Upper lobe of left lung (tissue), 6 donors: ENCODE results near the gene HCAR3. TPM values are rescaled to one million over a fixed set of nuclear protein-coding genes. Genes with fewer than 3 reads are reported as not detected.

Source experiments
- ATAC-seq, 2 donors: fragments of 200-7000 bp; cut with Tn5 transposase; one replicate each; pipeline ENCODE4 v1.9.1; 2022; ENCODE audit warnings: mild to moderate bottlenecking in 2 of 2, moderate library complexity in 2 of 2; ENCODE audit not compliant: low FRiP score in 2 of 2
- DNase-seq, 2 donors: peaks; one replicate each; pipeline ENCODE4 v3.0.0-alpha.2; 2019 to 2020
- H3K27ac ChIP-seq, 4 donors: fragments of 200-600 bp; sonication (generic); one replicate each; pipeline ENCODE4 v1.5.1; 2016 to 2019
- H3K27me3 ChIP-seq, 4 donors: fragments of 200-600 bp; sonication (generic); one replicate each; pipeline ENCODE4 v1.5.1; 2017 to 2019
- H3K36me3 ChIP-seq, 4 donors: fragments of 200-600 bp; sonication (generic); one replicate each; pipeline ENCODE4 v1.5.1; 2016 to 2019
- H3K4me1 ChIP-seq, 4 donors: fragments of 200-600 bp; sonication (generic); one replicate each; pipeline ENCODE4 v1.5.1; 2018 to 2019
- H3K4me3 ChIP-seq, 4 donors: fragments of 200-600 bp; sonication (generic); one replicate each; pipeline ENCODE4 v1.5.1; 2017 to 2019; ENCODE audit warnings: mild to moderate bottlenecking in 2 of 4, moderate library complexity in 1 of 4
- H3K9me3 ChIP-seq, 4 donors: fragments of 200-600 bp; sonication (generic); one replicate each; pipeline ENCODE4 v1.5.1; 2018 to 2019
- EP300 ChIP-seq, 4 donors: sonication (generic); formaldehyde crosslinking; IDR thresholded peaks; one replicate each; pipeline ENCODE4 v1.5.1; 2017; ENCODE audit warnings: antibody characterized with exemption in 4 of 4, control low read depth in 2 of 4
- POLR2A ChIP-seq, 4 donors: fragments of 450-650 bp; IDR thresholded peaks; one replicate each; pipeline ENCODE4 v1.5.1; 2016 to 2017; ENCODE audit warnings: antibody characterized with exemption in 4 of 4, mild to moderate bottlenecking in 2 of 4
- POLR2AphosphoS5 ChIP-seq, 2 donors: sonication (generic); formaldehyde crosslinking; IDR thresholded peaks; one replicate each; pipeline ENCODE4 v1.5.1; 2017; ENCODE audit warnings: antibody characterized with exemption in 2 of 2
- WGBS, 2 donors: methylation state at CpG; one replicate each; pipeline ENCODE4 v1.1.5; 2017 to 2018; 5-methylcytosine and 5-hydroxymethylcytosine counted together
- total RNA-seq, 6 donors: library from RNA; depleted of rRNA in 4 of 6; stranded (reverse); fragments of >200 nt in 4 of 6; gene quantifications; one replicate each; pipeline versions ENCODE4 v1.1.0 to v1.2.1, GENCODE V29; 2016 to 2021
- TF ChIP-seq, protein P1 (sequence below), 6 experiments: fragments of 450-650 bp in 4 of 6; fragments of 200-600 bp in 2 of 6; sonication (generic) in 2 of 6; IDR thresholded peaks; one replicate each; pipeline ENCODE4 v1.5.1; 2016 to 2019; ENCODE audit warnings: antibody characterized with exemption in 6 of 6
- donor health status: DM: no; HTN: no; CAD: no; lungs with moderate emphysema.
- donor health status: DM: no; HTN: yes; CAD: no; lungs with severe emphysema.

HCAR3 gene
- total RNA-seq, 6 donors from 2014 or later = 1.0 to 8.0 (median 3.0) TPM

GRCh38 chr12:122738571-122738970 lies 22.0 kb upstream of the HCAR3 start:
- Histone ChIP-seq H3K27me3 (no peaks in the 10 kb centered on the region), H3K27ac (no peak overlapping the region), H3K4me1 (no peaks in the 10 kb centered on the region), H3K4me3 (no peak overlapping the region), H3K9me3 (no peaks in the 10 kb centered on the region), H3K36me3 (no peaks in the 10 kb centered on the region)
- DNase-seq (no peak), ATAC-seq (no peak)
- TF ChIP-seq POLR2A (IDR thresholded peaks at IDR 0.05) = no peak
- TF ChIP-seq, protein P1, sequence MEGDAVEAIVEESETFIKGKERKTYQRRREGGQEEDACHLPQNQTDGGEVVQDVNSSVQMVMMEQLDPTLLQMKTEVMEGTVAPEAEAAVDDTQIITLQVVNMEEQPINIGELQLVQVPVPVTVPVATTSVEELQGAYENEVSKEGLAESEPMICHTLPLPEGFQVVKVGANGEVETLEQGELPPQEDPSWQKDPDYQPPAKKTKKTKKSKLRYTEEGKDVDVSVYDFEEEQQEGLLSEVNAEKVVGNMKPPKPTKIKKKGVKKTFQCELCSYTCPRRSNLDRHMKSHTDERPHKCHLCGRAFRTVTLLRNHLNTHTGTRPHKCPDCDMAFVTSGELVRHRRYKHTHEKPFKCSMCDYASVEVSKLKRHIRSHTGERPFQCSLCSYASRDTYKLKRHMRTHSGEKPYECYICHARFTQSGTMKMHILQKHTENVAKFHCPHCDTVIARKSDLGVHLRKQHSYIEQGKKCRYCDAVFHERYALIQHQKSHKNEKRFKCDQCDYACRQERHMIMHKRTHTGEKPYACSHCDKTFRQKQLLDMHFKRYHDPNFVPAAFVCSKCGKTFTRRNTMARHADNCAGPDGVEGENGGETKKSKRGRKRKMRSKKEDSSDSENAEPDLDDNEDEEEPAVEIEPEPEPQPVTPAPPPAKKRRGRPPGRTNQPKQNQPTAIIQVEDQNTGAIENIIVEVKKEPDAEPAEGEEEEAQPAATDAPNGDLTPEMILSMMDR (IDR thresholded peaks at IDR 0.05) = no peak
- TF ChIP-seq EP300 (IDR thresholded peaks at IDR 0.05) = no peak
- TF ChIP-seq POLR2AphosphoS5 (IDR thresholded peaks at IDR 0.05) = no peak
- WGBS, 2 donors = 84 to 85% methylated on average over 7 of the region's 7 CpGs

DNA sequence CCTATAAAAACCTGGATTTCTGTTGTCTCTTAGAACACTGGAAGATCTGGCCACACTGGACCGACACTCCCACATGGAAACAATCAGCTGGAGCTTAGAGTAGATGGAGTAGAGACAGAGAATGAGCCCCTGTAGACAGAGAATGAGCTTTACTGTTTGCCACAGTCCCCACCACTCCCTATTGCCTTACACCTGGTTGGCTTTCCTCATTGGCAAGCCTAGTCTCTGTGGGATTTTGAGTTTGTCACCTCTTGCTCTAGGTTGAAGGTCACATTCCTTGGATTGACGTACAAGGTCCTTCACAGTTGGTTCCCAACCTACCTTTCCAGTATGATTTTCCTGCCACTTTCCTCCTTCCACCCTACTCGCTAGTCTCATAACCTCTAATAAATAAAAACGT lies 16.0 kb upstream of the HCAR3 start:
- no peak for DNase-seq
- Histone ChIP-seq H3K27ac (no peak overlapping the region), H3K4me3 (no peak overlapping the region), H3K4me1 (no peaks in the 10 kb centered on the region), H3K36me3 (no peaks in the 10 kb centered on the region), H3K27me3 (no peaks in the 10 kb centered on the region), H3K9me3 (no peaks in the 10 kb centered on the region)
- no peak for TF ChIP-seq POLR2A (IDR thresholded peaks at IDR 0.05)
- TF ChIP-seq EP300 (IDR thresholded peaks at IDR 0.05) = no peak
- TF ChIP-seq, protein P1 (IDR thresholded peaks at IDR 0.05) = no peak
- TF ChIP-seq POLR2AphosphoS5 (IDR thresholded peaks at IDR 0.05) = no peak
- no peak for ATAC-seq
- WGBS, 2 donors = 91 to 93% methylated on average over 4 of the region's 4 CpGs

GRCh38 chr12:122732170-122732569 lies 15.6 kb upstream of the HCAR3 start:
- H3K4me3 ChIP-seq = no peak overlapping the region
- DNase-seq (no peak), ATAC-seq (no peak)
- H3K9me3 ChIP-seq = no peaks in the 10 kb centered on the region
- no peaks in the 10 kb centered on the region for H3K27me3 ChIP-seq
- TF ChIP-seq POLR2AphosphoS5 (IDR thresholded peaks at IDR 0.05) = no peak
- TF ChIP-seq EP300 (IDR thresholded peaks at IDR 0.05) = no peak
- TF ChIP-seq, protein P1 (IDR thresholded peaks at IDR 0.05) = no peak
- no peak for TF ChIP-seq POLR2A (IDR thresholded peaks at IDR 0.05)
- H3K27ac ChIP-seq = no peak overlapping the region
- WGBS, 2 donors = 51 to 72% methylated on average over 3 of the region's 3 CpGs
- no peaks in the 10 kb centered on the region for H3K4me1 ChIP-seq
- no peaks in the 10 kb centered on the region for H3K36me3 ChIP-seq

- Histone ChIP-seq H3K27ac (no peak within 1 kb of the TSS), H3K36me3 (no peaks in the 10 kb centered on the region), H3K4me3 (peak within 1 kb of the TSS in 3 of 4 donors; percentile 17 to 35 (median 35)), H3K9me3 (no peaks in the 10 kb centered on the region), H3K27me3 (no peaks in the 10 kb centered on the region), H3K4me1 (peaks cover 0 to 11% (median 1%) of the 10 kb centered on the region in 4 donors)
- 50 to 63% methylated on average over 22 to 23 of the region's 32 CpGs for WGBS, 2 donors
- DNase-seq = peak in 1 of 2 donors; percentile 34
- no peak for TF ChIP-seq POLR2A (IDR thresholded peaks at IDR 0.05)
- TF ChIP-seq, protein P1 (IDR thresholded peaks at IDR 0.05) = peak in 1 of 6 experiments; percentile 11
- TF ChIP-seq EP300 (IDR thresholded peaks at IDR 0.05) = no peak
- no peak for TF ChIP-seq POLR2AphosphoS5 (IDR thresholded peaks at IDR 0.05)
- peak; percentile 56 to 57 for ATAC-seq
These were observed 13.8 kb upstream of the HCAR3 start, which contains the start of gene HCAR1 for GRCh38 chr12:122730215-122731014. Gene HCAR1, minus strand, starts transcription at chr12:122730844. Its CDS starts 505 bp downstream, at chr12:122730339.
